Measurements from ENCODE around the gene RANGRF.
A peak's percentile ranks its signal among the peaks of the same experiment; 100 is the strongest.
"Not testable (repeated sequence)": the region's sequence is repeated elsewhere in the genome, so short reads cannot be mapped to it uniquely, and the experiment has no call there.

Gene RANGRF, protein sequence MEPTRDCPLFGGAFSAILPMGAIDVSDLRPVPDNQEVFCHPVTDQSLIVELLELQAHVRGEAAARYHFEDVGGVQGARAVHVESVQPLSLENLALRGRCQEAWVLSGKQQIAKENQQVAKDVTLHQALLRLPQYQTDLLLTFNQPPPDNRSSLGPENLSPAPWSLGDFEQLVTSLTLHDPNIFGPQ

DNA sequence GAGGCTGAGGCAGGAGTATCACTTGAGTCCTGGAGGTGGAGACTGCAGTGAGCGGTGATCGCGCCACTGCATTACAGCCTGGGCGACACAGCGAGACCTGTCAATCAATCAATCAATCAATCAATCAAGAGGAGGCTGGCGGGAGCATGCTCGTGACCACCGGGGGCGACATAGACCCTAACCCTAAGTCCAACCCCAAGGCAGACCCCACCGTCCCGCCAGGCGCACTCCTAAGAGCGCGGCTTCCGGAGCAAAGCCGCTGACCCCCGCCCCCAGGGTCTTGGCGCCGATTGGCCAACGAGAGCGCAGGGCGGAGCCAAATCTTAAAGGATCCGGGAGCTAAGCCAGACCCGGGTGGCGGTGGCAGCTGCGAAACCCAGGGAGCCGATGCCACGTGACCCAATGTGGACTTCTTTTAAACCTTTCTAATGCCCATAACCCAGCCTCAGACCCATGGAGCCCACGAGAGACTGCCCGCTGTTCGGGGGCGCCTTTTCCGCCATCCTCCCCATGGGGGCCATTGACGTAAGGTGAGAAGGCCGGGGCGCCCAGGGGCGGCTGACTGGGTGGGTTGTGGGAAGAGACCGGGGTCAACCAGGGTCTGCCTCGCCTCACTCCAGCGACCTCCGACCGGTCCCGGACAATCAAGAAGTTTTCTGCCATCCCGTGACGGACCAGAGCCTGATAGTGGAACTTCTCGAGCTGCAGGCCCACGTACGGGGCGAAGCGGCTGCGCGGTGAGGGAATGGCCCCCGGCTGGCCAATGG lies at the start of gene RANGRF:
RANGRF (plus strand) TSS at position 335 of the 767 bp plus-strand sequence; CDS start at position 454, 119 bp downstream.
- DNase-seq = peak; percentile 82

DNA sequence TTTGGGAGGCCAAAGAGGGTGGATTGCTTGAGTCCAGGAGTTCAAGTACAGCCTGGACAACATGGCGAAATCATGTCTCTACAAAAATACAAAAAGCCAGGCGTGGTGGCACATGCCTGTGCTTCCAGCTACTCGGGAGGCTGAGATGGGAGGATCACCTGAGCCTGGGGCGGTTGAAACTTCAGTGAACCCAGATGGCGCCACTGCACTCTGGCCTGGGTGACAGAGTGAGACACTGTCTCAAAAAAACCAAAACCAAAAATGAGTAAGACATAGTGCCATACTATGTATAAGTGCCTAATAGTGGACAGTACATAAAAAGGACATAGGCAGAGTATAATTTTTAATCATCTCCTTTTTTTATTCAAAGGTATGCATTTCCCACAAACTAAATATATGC lies 44.6 kb upstream of the RANGRF start:
- DNase-seq = no peak

DNA sequence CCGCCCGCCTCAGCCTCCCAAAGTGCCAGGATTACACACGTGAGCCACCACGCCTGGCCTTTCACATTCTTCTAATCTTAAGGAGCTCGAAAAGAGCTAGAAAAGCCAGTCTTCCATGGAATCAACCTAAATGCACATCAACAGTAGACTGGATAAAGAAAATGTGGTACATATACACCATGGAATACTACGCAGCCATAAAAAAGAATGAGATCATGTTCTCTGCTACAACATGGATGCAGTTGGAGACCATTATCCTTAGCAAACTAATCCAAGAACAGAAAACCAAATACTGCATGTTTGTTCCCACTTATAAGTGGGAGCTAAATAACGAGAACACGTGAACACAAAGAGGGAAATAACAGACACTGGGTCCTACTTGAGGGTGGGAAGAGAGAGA lies 43.7 kb upstream of the RANGRF start:
- no peak for DNase-seq

DNA sequence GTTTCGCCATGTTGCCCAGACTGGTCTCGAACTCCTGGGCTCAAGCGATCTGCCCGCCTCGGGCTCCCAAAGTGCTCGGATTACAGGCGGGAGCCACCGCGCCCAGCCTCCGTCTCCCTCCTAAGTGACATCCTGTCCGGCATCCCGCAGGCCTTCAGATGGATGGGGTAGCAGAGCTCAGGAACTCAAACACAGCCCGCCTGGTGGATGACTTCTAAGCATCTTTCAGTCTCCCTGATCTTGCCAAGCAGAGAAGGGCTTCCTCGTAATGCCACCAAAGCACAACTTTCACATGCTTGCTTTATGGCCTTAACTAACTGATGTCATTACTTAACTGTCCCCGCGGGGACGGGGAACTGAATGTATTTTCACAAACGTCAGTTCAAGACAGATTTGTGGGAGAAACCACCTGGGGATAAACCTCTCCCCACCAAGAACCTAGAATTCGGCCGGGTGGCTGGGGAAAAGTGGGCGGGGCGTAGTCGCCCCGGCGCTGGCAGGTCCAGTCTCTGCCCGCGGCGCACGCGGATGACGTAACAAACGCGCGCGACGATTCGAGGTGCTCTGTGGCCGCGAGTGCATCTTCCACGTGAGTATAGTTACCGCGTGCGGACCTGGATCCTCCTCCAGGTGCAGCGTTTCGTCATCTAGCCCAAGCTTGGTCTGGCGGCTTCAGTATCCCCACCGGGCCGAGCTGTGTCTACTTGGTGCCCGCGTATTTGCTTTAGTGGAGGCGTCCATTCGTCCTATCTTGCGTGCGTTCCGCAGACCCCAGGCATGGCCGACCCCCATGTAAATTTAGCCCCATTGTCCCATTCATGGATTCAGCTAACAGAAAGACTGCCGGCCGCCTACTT lies 39.5 kb upstream of the RANGRF start, which contains the start of gene PFAS:
PFAS (plus strand) TSS at position 539 of the 857 bp plus-strand sequence. CDS start 4,649 bp downstream, outside the sequence.
- DNase-seq = peak; percentile 90

DNA sequence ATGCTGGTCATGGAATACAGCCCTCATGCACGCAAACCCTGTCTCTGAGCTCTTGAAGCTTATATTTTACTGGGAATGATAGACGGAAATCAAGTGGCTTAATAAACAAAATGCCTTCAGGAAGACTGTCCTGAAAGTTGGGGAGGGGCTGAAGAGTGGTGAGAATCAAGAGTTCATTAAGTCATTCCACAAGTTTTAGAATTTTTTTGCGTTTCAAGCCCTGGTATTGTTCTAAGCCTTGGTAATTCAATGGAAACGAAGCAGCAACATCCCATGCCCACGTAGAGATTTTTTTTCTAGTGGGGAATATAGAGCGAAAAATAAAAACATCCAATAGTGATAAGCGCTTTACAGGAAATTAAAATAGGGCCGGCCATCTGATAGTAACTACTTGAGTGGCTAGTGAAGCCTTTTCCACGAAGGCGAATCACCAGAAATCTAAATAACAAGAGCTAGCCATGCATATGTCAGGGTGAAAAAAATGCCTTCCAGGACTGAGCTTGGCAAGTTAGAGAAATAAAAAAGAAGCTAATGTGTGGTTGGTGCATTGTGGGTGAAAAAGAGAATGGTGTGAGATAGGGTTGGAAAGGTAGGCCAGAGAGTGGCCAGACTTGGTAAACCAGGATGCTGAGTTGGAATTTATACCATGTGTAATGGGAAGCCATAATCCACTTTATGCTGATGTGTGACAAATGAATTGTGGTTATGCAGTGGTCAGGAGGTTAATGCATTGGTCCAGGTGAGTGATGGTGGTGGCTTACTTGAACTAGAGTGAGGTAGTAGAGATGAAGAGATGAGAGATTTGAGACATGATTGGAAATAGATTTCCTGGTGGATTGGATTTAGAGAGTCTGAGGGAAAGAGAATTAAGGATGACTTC lies 38.6 kb upstream of the RANGRF start:
- DNase-seq = no peak

DNA sequence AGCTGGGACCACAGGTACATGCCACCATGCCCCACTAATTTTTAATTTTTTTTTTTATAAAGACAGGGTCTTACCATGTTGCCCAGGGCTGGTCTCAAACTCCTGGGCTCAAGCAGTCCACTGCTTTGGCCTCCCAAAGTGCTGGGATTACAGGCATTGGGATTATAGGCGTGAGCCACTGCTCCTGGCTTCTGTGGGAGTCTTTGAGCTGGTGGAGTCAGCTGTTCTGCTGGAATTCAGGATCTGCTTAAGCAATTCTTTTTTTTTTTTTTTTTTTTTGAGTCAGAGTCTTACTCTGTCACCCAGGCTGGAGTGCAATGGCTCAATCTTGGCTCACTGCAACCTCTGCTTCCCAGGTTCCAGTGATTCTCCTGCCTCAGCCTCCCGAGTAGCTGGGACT lies 37.1 kb upstream of the RANGRF start:
- not testable (repeated sequence) for DNase-seq

DNA sequence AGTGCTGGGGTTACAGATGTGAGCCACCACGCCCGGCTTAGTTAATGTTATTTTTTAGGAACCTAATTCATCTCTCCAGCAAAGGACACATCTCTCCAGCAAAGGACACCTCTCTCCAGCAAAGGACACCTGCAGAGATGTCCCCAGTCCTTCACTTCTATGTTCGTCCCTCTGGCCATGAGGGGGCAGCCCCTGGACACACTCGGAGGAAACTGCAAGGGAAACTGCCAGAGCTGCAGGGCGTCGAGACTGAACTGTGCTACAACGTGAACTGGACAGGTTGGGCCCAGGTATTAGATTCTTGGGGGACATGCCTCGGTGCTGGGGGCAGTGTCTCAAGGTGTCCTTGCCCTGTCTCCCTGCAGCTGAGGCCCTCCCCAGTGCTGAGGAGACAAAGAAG lies 34.7 kb upstream of the RANGRF start:
- DNase-seq = no peak

DNA sequence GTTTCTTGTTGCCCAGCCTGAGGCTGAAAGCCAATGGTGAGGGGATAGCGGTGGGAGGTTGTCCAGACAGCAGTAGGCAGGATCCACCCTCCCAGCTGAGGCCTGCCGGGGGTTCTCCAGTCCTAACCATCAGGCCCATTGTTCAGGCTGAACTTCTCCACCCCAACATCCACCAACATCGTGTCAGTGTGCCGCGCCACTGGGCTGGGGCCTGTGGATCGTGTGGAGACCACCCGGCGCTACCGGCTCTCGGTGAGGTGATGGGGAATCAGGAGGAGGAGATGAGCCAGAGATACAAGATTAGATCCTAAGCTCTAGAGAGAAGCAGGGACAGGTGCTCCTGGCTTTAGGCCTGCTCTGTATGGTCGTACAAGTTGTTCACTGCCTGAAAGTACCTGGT lies 33.6 kb upstream of the RANGRF start:
- DNase-seq = no peak

DNA sequence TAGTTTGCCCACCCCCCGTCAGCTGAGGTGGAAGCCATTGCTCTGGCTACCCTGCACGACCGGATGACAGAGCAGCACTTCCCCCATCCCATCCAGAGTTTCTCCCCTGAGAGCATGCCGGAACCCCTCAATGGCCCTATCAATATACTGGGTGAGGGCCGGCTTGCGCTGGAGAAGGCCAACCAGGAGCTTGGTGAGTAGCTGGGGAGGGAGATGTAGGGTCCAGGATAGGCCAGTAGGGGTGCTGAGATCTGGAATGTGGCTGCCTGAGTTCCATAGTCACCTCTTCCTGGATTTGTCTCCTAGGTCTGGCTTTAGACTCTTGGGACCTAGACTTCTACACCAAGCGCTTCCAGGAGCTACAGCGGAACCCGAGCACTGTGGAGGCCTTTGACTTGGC lies 33.0 kb upstream of the RANGRF start:
- DNase-seq = no peak

DNA sequence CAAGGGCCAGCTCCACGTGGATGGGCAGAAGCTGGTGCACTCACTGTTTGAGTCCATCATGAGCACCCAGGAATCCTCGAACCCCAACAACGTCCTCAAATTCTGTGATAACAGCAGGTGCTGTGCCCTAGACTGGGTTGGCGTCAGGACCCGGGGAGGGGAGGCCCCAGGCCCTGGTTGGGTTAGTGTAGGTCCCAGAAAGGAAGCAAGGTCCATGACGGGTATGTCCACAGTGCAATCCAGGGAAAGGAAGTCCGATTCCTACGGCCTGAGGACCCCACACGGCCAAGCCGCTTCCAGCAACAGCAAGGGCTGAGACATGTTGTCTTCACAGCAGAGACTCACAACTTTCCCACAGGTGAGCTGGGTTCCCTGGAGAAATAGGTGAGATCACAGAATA lies 32.2 kb upstream of the RANGRF start:
- DNase-seq = no peak

DNA sequence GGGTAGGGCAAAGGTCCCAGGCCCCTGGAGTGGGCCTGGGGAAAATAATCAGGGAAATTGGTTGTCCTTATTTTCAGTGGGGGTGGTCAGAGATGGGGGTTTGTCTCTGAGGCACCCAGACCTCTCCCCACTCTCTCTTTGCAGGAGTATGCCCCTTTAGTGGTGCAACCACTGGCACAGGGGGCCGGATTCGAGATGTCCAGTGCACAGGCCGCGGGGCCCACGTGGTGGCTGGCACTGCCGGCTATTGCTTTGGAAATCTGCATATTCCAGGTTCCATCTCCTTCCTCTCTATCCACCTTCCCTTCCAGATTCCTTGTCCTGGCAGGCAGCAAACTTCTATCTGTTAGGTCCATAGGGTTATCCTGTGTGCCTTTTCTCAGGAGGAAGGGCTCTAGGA lies 31.8 kb upstream of the RANGRF start:
- no peak for DNase-seq

DNA sequence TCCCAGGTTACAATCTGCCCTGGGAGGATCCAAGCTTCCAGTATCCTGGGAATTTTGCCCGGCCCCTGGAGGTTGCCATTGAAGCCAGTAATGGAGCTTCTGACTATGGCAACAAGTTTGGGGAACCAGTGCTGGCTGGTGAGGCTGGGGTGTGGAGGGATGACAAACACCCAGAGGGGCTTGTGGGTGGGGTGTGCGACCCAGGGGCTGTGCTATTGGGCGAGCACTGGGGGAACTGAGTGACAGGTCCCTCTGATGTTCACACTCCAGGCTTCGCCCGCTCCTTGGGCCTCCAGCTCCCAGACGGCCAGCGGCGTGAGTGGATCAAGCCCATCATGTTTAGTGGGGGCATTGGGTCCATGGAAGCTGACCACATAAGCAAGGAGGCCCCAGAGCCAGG lies 30.7 kb upstream of the RANGRF start:
- no peak for DNase-seq

DNA sequence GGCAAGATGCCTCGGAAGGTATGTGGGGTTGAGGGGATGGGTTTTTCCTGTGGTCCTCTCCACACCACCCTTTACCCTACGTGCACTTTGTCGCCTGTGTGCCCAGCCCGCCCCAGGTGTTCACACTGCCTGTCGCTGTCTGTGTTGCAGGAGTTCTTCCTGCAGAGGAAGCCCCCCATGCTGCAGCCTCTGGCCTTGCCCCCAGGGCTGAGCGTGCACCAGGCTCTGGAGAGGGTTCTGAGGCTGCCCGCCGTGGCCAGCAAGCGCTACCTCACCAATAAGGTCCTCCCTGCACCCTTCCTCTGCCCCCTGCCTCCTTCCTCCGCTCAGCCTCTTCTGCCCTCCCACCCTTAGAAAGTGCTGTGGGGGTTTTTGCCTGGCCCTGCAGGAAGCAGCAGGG lies 24.1 kb upstream of the RANGRF start:
- no peak for DNase-seq

DNA sequence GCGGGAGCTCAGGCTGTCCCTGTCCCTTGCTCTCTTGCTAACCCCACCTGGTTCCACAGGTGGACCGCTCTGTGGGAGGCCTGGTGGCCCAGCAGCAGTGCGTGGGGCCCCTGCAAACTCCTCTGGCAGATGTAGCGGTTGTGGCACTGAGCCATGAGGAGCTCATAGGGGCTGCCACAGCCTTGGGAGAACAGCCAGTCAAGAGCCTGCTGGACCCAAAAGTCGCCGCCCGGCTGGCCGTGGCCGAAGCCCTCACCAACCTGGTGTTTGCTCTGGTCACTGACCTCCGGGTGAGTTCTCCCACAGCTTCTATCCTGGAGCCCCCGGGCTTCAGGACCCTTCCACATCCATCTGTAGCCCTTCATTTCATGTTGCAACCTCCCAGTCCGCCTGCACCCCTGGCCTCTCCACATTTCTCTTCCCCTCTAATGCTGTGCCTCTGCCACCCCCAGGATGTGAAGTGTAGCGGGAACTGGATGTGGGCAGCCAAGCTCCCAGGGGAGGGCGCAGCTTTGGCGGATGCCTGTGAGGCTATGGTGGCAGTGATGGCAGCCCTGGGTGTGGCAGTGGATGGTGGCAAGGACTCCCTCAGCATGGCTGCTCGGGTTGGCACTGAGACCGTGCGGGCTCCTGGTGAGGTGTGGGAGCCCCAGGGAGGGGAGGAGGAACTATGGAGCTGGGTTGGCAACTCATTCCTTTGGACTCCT lies 23.5 kb upstream of the RANGRF start:
- DNase-seq = no peak

DNA sequence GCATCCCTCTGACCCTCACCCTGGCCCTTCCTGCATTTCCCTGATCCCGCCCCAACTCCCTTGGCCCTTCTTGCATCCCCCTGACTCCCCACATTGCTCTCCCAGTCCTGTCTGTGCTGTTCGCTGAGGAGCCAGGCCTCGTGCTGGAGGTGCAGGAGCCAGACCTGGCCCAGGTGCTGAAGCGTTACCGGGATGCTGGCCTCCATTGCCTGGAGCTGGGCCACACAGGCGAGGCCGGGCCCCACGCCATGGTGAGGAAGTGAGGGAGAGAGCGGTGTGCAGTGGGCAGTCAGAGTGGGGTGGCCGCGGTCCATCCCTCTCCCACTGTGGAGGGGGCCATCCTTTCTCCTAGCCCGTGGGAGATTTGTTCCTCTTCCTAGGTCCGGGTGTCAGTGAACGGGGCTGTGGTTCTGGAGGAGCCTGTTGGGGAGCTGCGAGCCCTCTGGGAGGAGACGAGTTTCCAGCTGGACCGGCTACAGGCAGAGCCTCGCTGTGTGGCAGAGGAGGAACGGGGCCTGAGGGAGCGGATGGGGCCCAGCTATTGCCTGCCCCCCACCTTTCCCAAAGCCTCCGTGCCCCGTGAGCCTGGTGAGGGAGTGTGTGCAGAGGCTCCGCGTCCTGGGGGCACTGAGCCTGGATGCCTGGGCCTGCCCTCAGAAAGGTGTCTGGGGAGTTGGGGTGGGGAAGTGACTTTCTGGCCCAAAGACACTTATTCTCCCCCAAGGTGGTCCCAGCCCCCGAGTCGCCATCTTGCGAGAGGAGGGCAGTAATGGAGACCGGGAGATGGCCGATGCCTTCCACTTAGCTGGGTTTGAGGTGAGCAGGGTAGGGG lies 21.6 kb upstream of the RANGRF start:
- DNase-seq = no peak

DNA sequence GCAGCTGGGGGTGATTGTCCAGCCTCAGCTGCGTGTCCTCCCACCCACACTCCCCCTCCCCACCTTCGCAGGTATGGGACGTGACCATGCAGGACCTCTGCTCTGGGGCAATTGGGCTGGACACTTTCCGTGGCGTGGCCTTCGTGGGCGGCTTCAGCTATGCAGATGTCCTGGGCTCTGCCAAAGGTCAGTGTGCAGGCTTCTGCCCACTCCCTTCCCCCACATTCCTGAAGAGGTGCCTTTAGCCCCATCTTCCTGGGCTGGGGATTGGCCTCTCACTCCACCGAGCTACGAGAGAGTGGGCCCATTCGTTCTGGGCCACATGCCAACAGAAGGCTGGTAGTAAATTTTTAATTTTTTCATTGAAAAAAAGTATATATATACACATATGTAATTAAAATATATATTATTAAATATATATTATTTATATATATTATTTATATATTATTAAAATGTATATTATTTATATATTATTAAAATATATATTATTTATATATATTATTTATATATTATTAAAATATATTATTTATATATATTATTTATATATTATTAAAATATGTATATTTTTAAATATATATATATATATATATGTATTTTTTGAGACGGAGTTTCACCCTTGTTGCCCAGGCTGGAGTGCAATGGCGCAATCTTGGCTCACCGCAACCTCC lies 20.9 kb upstream of the RANGRF start:
- DNase-seq = no peak

DNA sequence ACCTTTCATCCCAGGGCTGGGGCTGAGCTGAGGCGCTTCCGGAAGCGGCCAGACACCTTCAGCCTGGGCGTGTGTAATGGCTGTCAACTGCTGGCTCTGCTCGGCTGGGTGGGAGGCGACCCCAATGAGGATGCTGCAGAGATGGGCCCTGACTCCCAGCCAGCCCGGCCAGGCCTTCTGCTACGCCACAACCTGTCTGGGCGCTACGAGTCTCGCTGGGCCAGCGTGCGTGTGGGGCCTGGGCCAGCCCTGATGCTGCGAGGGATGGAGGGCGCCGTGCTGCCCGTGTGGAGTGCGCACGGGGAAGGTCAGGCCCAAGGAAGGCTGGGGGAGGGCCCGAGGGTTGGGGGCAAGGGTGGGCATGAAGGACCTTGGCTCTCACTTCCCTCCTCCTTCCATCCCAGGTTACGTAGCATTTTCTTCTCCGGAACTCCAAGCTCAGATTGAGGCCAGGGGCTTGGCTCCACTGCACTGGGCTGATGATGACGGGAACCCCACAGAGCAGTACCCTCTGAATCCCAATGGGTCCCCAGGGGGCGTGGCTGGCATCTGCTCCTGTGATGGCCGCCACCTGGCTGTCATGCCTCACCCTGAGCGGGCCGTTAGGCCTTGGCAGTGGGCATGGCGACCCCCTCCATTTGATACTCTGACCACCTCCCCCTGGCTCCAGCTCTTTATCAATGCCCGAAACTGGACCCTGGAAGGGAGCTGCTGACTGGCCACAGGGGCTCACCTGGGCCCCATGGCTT lies 19.7 kb upstream of the RANGRF start:
- DNase-seq = no peak

DNA sequence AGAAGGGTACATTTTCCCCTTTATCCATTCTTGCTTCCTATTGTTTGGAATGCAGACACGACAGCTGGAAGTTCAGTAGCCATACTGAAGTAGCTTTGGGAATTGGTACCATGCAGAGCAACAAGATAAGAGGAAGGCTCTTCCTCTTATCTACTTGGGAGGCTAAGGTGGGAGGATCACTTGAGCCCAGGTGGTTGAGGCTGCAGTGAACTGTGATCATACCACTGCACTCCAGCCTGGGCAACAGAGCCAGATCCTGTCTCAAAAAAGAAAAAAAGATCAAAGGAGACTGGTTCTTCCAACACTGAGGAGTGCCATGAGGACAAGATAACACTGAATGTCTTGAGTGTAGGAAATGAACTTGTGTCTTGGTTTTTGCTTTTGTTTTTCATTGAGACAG lies 16.0 kb upstream of the RANGRF start:
- no peak for DNase-seq

DNA sequence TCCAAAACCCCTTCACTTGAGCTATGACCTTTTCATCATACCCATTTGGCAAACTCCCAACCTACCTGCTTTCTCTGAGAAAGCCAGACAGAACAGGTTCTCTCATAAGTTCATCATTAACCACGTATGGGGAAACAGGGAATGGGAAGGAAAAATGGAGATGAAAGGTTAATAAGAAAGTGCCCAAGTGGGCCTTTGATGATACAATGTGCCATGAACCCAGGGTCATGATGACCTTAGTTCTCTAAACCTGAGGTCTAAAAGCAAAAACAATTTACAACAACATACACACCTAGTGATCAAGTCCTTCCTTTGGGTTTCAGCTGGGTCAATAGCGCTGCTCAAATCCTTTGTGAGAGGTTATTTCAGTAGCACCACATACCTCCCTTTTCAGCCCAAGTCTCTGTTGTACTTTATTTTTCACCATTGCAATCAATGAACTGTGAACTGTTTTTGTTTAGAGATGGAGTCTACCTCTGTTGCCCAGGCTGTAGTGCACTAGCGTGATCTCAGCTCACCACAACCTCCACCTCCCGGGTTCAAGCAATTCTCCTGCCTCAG lies 14.5 kb upstream of the RANGRF start:
- DNase-seq = no peak

Data from MV-4-11 (cell line).